GM21515 (cell line): ENCODE measurements around the gene C3orf52.

Experiments
- ATAC-seq: cut with Tn5 transposase; IDR thresholded peaks from one replicate; pipeline ENCODE4 v1.9.1; 2021; ENCODE audit not compliant: unreplicated experiment

Gene C3orf52

GRCh38 chr3:112085735-112086075 lies 484 bp upstream of the C3orf52 start:
- peak; percentile 8 for ATAC-seq

- ATAC-seq, result no peak
These were observed 811 bp downstream of the C3orf52 start for GRCh38 chr3:112086875-112087524.

GRCh38 chr3:112087746-112088145 lies 1.6 kb downstream of the C3orf52 start:
- ATAC-seq, result no peak

GRCh38 chr3:112088944-112089343 lies 2.8 kb downstream of the C3orf52 start:
- ATAC-seq, result no peak

GRCh38 chr3:112089956-112090886 lies 4.0 kb downstream of the C3orf52 start:
- ATAC-seq, result no peak

GRCh38 chr3:112090887-112091586 lies 4.8 kb downstream of the C3orf52 start:
- ATAC-seq, result no peak

GRCh38 chr3:112092496-112093179 lies 6.4 kb downstream of the C3orf52 start:
- ATAC-seq, result peak; percentile 60

- no peak for ATAC-seq
These were observed 7.0 kb downstream of the C3orf52 start for GRCh38 chr3:112093180-112093522.

GRCh38 chr3:112095731-112096130 lies 9.5 kb downstream of the C3orf52 start:
- ATAC-seq, result no peak

GRCh38 chr3:112096176-112096575 lies 10.0 kb downstream of the C3orf52 start:
- ATAC-seq, result no peak

- no peak for ATAC-seq
These were observed 11.2 kb downstream of the C3orf52 start for GRCh38 chr3:112097378-112097777.

- ATAC-seq, result no peak
These were observed 15.7 kb downstream of the C3orf52 start for GRCh38 chr3:112101916-112102315.

- no peak for ATAC-seq
These were observed 18.6 kb downstream of the C3orf52 start for GRCh38 chr3:112104774-112105173.

GRCh38 chr3:112109322-112109721 lies 23.1 kb downstream of the C3orf52 start:
- ATAC-seq, result no peak

- peak; percentile 56 for ATAC-seq
These were observed 25.7 kb downstream of the C3orf52 start for GRCh38 chr3:112111785-112112402.

GRCh38 chr3:112114576-112115160 lies 28.5 kb downstream of the C3orf52 start:
- peak; percentile 30 for ATAC-seq

- peak; percentile 26 for ATAC-seq
These were observed 29.1 kb downstream of the C3orf52 start for GRCh38 chr3:112115161-112115739.

- no peak for ATAC-seq
These were observed 29.7 kb downstream of the C3orf52 start for GRCh38 chr3:112115806-112116383.

GRCh38 chr3:112116748-112117186 lies 30.6 kb downstream of the C3orf52 start:
- no peak for ATAC-seq

GRCh38 chr3:112117415-112117814 lies 31.2 kb downstream of the C3orf52 start:
- ATAC-seq, result no peak
